ENCODE results near the gene VWC2L.

The VWC2L gene

GRCh38 chr2:214410918-214411554 is at the start of gene VWC2L:
VWC2L (plus strand) TSS chr2:214411054; CDS start chr2:214414194, 3,140 bp downstream.
- FAIRE-seq (no peak), DNase-seq (ENCODE audit: extremely low spot score, insufficient read length, low read depth) (no peak)

DNA sequence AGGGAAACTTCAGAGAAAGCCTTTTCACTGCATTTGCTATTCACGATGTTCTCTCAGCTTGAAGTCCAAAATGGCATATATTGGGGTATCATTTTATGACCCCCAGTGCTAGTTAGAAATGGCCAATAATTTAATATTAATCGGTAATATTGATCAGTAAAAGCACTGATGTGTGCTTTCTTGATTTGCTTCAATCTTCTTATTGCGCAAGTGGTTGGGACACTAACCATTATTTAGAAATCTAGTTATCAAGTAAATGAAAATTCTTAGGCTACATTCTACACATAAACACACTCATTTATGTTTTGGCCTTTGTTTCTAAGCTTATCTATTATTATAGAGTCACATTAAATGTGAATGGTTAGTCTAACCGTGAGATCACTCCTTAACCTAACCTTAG is 49.7 kb upstream of the VWC2L start:
- DNase-seq (ENCODE audit: extremely low spot score, insufficient read length, low read depth): no peak
- no peak for FAIRE-seq

DNA sequence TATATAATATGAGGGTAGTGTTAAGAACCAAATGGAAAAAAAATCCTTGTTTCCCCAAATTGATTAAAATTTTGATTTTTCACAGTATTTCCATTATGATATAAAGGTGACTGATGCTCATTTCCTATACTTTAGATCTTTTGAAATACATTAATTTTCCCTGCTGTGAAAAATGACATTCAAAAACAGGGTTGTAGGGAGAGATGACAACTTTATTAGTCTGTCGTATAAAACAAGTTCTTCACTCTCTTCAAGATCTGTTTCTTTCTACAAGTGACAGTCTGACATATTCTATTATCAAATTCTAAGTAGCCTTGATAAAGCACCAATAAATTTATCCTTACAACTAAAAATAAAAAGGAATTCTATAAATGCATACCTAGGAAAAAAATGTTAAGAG is 45.3 kb upstream of the VWC2L start:
- FAIRE-seq (no peak), DNase-seq (ENCODE audit: extremely low spot score, insufficient read length, low read depth) (no peak)

- FAIRE-seq (no peak), DNase-seq (ENCODE audit: extremely low spot score, insufficient read length, low read depth) (no peak)
These were observed 43.7 kb upstream of the VWC2L start for GRCh38 chr2:214367171-214367570.

GRCh38 chr2:214376618-214377285 is 34.1 kb upstream of the VWC2L start:
- DNase-seq (ENCODE audit: extremely low spot score, insufficient read length, low read depth) (no peak), FAIRE-seq (no peak)

DNA sequence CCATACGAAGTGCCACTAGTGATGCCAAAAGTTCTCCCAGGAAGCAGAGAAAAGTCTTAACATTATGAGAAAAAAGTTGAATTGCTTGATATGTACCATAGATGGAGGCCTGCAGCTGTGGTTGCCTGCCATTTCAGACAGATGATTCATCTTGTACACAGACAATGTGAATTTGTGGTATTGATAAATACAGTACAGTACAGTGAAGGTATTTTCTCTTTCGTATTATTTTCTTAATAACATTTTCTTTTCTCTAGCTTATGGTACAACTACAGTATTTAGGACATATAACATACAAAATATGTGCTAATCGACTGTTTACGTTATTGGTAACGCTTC is 33.6 kb upstream of the VWC2L start:
- DNase-seq (ENCODE audit: extremely low spot score, insufficient read length, low read depth) (no peak), FAIRE-seq (no peak)

- no peak for FAIRE-seq
- DNase-seq (ENCODE audit: extremely low spot score, insufficient read length, low read depth): no peak
These were observed 32.3 kb upstream of the VWC2L start for GRCh38 chr2:214378455-214379103.

DNA sequence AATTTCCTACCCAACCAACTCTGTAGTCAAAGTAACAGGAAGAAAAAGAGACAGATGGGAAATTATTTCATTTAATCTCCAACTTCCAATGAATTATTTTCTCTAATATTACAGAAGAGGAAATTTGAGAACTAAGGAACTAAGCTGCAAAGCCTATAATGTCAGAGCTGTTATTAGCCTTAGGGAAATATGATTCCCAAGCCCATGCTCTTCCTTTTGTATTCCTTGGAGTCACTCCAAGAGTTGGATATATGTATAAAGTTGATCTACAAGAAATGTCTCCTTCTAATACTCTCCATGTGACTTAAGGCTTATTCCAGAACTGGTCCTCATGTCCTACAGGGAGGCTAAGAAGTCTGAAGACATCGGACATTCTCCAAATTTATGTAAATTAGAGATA is 31.6 kb upstream of the VWC2L start:
- DNase-seq (ENCODE audit: extremely low spot score, insufficient read length, low read depth) (no peak), FAIRE-seq (no peak)

DNA sequence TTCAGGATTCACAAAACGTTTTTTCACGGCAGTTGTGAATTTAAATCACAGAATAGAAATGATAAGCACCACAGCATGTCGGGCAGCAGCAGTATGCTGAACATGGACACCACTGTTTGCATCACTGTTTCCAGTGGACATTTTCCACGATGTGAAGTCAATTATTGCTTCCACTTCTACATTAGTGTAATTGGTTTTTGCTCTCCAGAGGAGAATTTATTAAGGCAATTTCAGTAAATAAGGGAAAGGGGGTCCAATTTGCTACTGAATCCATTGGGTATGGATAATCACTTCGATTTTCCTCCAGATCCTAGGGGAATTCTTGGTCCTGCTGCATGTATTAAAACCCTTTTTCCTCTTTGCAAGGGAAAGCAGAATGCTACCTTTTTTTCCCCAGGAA is 30.2 kb upstream of the VWC2L start:
- DNase-seq (ENCODE audit: extremely low spot score, insufficient read length, low read depth) (no peak), FAIRE-seq (no peak)

DNA sequence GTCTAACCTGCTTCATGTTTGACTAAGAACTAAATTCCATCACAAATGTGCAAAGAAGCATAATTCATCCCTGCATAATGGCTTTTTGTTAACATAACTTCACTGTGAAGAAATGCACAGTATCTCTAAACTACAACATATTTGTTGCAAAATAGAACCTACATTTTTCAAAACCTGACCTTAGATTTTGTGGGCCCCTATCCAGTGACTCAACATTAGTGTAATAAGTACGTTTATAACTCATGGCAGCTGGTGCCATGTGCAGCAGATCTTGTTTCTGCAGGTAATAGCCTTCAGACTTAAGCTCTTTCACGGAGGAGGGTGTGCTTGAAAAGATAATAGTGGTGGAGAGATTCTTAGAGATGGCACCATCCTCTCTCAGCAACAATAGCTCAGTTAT is 28.6 kb upstream of the VWC2L start:
- FAIRE-seq (no peak), DNase-seq (ENCODE audit: extremely low spot score, insufficient read length, low read depth) (no peak)

DNA sequence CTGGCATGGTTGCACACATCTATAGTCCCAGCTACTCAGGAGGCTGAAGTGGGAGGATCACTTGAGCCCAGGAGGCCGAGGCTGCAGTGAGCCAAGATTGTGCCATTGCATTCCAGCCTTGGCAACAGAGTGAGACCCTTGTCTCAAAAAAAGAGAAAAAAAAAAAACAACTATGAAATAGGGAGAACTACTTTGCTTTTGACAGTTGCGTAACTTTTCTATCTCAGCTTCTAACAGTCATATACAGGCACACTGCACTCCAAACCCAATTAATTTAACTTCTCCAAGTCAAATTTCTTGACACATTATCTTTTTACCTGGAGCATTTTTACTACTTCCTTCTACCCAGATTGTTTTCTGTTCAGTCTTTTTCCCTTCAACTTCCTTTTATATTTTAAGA is 24.1 kb upstream of the VWC2L start:
- FAIRE-seq: no peak
- DNase-seq (ENCODE audit: extremely low spot score, insufficient read length, low read depth): no peak

- no peak for DNase-seq (ENCODE audit: extremely low spot score, insufficient read length, low read depth)
- no peak for FAIRE-seq
These were observed 21.5 kb upstream of the VWC2L start for GRCh38 chr2:214389334-214389733.

GRCh38 chr2:214393796-214394195 is 17.1 kb upstream of the VWC2L start:
- DNase-seq (ENCODE audit: extremely low spot score, insufficient read length, low read depth) (no peak), FAIRE-seq (no peak)

GRCh38 chr2:214395040-214395439 is 15.8 kb upstream of the VWC2L start:
- no peak for FAIRE-seq
- DNase-seq (ENCODE audit: extremely low spot score, insufficient read length, low read depth): no peak

GRCh38 chr2:214401580-214401979 is 9.3 kb upstream of the VWC2L start:
- FAIRE-seq: no peak
- DNase-seq (ENCODE audit: extremely low spot score, insufficient read length, low read depth): no peak

GRCh38 chr2:214410128-214410775 is 602 bp upstream of the VWC2L start:
- FAIRE-seq: no peak
- DNase-seq (ENCODE audit: extremely low spot score, insufficient read length, low read depth): no peak

DNA sequence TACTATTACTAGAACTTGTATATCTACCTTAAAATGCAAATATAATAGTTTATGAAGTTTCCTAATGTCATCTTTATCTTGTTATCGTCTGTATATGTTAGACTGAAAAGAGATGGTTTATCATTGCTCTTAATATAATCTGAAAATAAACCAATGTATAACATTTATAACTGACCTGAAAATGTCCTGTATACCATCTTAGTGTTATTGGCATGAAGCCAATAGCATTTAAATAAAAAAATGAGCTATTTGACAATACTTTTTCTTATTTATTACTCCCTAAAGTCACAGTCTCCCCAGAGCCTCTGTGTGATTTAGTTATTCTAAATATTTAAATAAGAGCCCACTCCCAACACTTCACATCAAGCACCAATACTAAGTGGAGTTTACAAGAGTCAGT is 1.8 kb downstream of the VWC2L start:
- DNase-seq (ENCODE audit: extremely low spot score, insufficient read length, low read depth) (no peak), FAIRE-seq (no peak)

DNA sequence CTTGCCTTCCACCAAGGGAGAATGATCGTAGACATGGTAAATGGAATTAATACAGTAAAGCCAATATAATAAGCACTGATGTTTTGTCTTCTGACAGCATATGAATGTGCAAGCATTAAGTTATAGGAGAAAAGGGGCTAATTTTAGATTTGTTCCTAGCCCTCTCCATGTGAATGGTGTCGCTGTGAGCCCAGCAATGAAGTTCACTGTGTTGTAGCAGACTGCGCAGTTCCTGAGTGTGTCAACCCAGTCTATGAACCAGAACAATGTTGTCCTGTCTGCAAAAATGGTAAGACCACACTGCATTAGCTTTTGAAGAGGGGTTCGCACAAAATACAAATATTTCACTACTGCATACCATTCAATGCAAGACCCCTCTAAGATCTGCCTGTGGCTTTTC is 25.6 kb downstream of the VWC2L start:
- FAIRE-seq: no peak
- DNase-seq (ENCODE audit: extremely low spot score, insufficient read length, low read depth): no peak

GRCh38 chr2:214450118-214450894 is 39.5 kb downstream of the VWC2L start:
- FAIRE-seq: no peak
- no peak for DNase-seq (ENCODE audit: extremely low spot score, insufficient read length, low read depth)

GRCh38 chr2:214451516-214452275 is 40.8 kb downstream of the VWC2L start:
- FAIRE-seq (no peak), DNase-seq (ENCODE audit: extremely low spot score, insufficient read length, low read depth) (no peak)
